PFSK-1 (cell line): ENCODE results near the gene RSAD1.

Experiments used
- POLR2AphosphoS5 ChIP-seq: IDR thresholded peaks from 2 replicates; pipeline ENCODE4 v1.6.1; 2012; ENCODE audit warnings: low read depth, mild to moderate bottlenecking, control low read depth, low read length, moderate library complexity
- TAF1 ChIP-seq: IDR thresholded peaks from 2 replicates; pipeline ENCODE4 v1.6.1; 2012; ENCODE audit warnings: low read length, control low read depth, borderline replicate concordance; ENCODE audit not compliant: insufficient read depth

- TF ChIP-seq POLR2AphosphoS5 (no peak), TAF1 (no peak)
Measured at GRCh38 chr17:50445730-50446325, 32.8 kb upstream of the RSAD1 start.
